ENCODE measurements around the gene SERPINA4. TPM values are rescaled to one million over a fixed set of nuclear protein-coding genes. Genes with fewer than 3 reads are reported as not detected.

SERPINA4 gene
- total and polyA plus RNA-seq, 11 donors, result not detected

DNA sequence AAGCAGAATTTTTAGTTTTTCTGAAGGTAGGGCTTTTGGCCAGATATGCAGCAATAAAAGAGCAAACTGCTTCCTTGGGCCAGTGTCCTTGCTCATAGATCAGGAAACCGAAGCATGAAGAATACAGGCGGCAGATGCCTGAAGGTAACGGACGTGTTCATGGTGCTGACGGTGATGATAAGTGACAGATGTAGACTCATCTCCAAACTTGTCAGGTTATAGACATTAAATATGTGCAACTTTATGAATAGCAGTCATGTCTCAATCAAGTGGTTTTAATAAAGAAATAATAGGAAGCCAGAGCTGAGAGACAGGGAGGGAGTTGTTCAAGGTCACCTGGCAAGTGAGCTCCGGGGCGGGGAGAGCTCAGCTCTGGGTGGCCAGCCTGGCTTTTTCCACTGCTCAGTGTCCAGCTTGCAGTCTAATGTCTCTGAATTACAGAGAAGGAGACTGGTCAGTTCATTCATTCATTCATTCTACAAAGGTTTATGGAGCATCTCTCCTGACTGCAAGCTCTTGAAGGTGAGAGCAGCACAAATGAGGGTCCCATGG, 21.0 kb downstream of the SERPINA4 start:
- TF ChIP-seq CTCF (IDR thresholded peaks at IDR 0.05) (no peak), POLR2A (IDR thresholded peaks at IDR 0.05) (no peak)
- peak in 1 of 4 donors; percentile 62 for ATAC-seq
- H3K4me1 ChIP-seq, result peaks cover 0 to 14% (median 0%) of the 10 kb centered on the region in 12 donors
- H3K9me3 ChIP-seq, result no peaks in the 10 kb centered on the region
- no peak for DNase-seq
- H3K36me3 ChIP-seq, result no peaks in the 10 kb centered on the region
- intact Hi-C loops (cut with DNase I), result no loop called here
- peak overlapping the region in 1 of 12 donors; percentile 31 for H3K27ac ChIP-seq
- 74 to 86% (median 75%) methylated on average over 7 of the region's 7 CpGs for WGBS, 4 donors
- no peaks in the 10 kb centered on the region for H3K27me3 ChIP-seq
- H3K4me3 ChIP-seq, result no peak overlapping the region

DNA sequence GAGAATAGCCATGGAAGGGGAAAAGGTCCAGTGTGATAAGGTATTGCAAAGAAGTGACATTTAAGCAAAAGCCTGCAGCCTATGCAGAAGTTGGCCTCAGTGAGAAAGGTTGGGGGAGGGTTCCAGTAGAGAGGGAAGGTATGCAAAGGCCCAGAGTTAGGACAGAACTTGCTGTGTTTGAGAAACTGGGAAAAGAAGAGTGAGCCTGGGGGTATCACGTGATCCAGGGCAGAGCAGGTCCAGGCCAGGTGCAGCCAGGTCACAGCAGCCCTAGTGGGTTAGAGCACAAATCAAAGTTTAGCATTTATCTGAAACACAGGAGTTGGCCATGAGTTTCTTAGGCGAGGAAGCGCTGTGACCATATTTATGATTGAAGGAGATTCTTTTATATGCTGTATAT, 21.6 kb downstream of the SERPINA4 start:
- intact Hi-C loops (cut with DNase I), result no loop called here
- Histone ChIP-seq H3K27me3 (no peaks in the 10 kb centered on the region), H3K4me1 (peaks cover 0 to 14% (median 0%) of the 10 kb centered on the region in 12 donors), H3K27ac (no peak overlapping the region), H3K36me3 (no peaks in the 10 kb centered on the region), H3K9me3 (no peaks in the 10 kb centered on the region), H3K4me3 (no peak overlapping the region)
- ATAC-seq, result no peak
- DNase-seq, result no peak
- no peak for TF ChIP-seq POLR2A (IDR thresholded peaks at IDR 0.05)
- TF ChIP-seq CTCF (IDR thresholded peaks at IDR 0.05), result no peak
- WGBS, 4 donors, result 78 to 97% (median 92%) methylated on average over 3 of the region's 3 CpGs

DNA sequence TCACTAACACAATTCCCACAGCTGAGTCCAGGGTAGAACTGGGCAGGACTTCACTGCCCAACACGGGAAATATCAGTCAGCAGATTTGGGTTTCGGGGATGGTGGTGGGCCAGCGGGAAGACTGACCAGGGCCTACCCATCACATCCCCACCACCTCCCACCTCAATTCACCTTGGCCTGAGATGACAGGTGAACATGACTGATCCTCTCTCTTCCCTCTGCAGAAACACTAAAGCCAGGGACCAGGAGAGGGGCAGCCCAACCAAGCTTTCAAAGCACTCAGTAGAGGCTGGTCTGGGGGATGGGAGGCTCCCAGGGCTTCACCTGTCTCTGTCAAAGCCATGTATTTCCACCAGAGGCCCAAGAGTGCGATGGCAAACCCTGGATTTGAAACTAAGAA, 22.3 kb downstream of the SERPINA4 start:
- Histone ChIP-seq H3K4me1 (peaks cover 0 to 14% (median 0%) of the 10 kb centered on the region in 12 donors), H3K27me3 (no peaks in the 10 kb centered on the region), H3K36me3 (no peaks in the 10 kb centered on the region), H3K9me3 (no peaks in the 10 kb centered on the region), H3K4me3 (no peak overlapping the region), H3K27ac (no peak overlapping the region)
- intact Hi-C loops (cut with DNase I), result no loop called here
- no peak for ATAC-seq
- TF ChIP-seq CTCF (IDR thresholded peaks at IDR 0.05) (no peak), POLR2A (IDR thresholded peaks at IDR 0.05) (no peak)
- DNase-seq, result no peak
- WGBS, 4 donors, result 84 to 94% (median 93%) methylated on average over 4 of the region's 4 CpGs

DNA sequence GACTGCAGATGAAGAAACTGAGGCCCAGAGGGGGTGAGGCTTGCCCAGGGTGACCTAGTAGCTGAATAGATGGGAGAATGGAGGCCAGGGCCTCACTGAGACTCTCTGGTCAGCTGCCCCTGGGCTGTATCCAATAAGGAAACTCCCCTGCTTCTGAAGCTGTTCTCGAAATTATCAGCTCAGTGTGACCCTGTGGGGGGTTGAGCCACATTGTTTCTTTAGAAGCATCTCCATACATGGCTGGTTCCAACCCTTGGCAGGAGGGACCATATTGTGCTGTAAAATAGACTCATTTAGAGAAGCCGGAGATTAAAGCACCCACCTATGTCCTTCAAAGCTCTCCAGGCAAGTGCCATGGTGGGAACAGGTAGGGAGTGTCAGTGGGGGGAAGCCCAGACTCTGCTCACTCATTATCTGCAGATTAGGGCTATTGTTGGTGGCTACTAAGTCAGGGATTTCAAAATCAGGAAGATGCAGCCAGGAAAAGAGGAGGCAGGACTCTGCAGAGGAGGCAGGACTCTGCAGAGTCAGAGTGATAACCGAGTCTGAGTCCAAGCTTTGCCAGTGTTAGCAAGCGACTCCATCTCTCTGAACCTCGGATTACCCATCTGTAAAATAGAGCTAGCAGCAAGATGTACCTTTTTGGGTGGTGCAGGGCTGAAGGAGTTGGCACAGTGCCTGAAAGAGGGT, 23.5 kb downstream of the SERPINA4 start:
- Histone ChIP-seq H3K4me1 (peaks cover 0 to 14% (median 0%) of the 10 kb centered on the region in 12 donors), H3K4me3 (no peak overlapping the region), H3K27ac (no peak overlapping the region), H3K27me3 (no peaks in the 10 kb centered on the region), H3K9me3 (no peaks in the 10 kb centered on the region), H3K36me3 (no peaks in the 10 kb centered on the region)
- ATAC-seq, result no peak
- intact Hi-C loops (cut with DNase I), result no loop called here
- DNase-seq, result no peak
- TF ChIP-seq POLR2A (IDR thresholded peaks at IDR 0.05), result no peak
- TF ChIP-seq CTCF (IDR thresholded peaks at IDR 0.05), result no peak
- WGBS, 4 donors, result 67 to 75% (median 71%) methylated on average over 5 of the region's 5 CpGs
